Measurements from ENCODE around the gene VARS1.
"Not testable (repeated sequence)": the region's sequence is repeated elsewhere in the genome, so short reads cannot be mapped to it uniquely, and the experiment has no call there.

Gene VARS1

GRCh38 chr6:31795616-31796298, at the start of gene VARS1:
Gene VARS1, minus strand, starts transcription at chr6:31795752. Its CDS starts 535 bp downstream, at chr6:31795217.
- peak; percentile 77 for DNase-seq (ENCODE audit: low read depth)

- no peak for DNase-seq (ENCODE audit: low read depth)
Measured at GRCh38 chr6:31844507-31844906, 49.0 kb upstream of the VARS1 start.

GRCh38 chr6:31842053-31842452, 46.5 kb upstream of the VARS1 start:
- no peak for DNase-seq (ENCODE audit: low read depth)

- DNase-seq (ENCODE audit: low read depth), result not testable (repeated sequence)
Measured at GRCh38 chr6:31839779-31840126, 44.2 kb upstream of the VARS1 start.

- DNase-seq (ENCODE audit: low read depth), result no peak
Measured at GRCh38 chr6:31838968-31839367, 43.4 kb upstream of the VARS1 start.

- DNase-seq (ENCODE audit: low read depth), result not testable (repeated sequence)
Measured at GRCh38 chr6:31838114-31838553, 42.6 kb upstream of the VARS1 start.

GRCh38 chr6:31837369-31838113, 42.0 kb upstream of the VARS1 start:
- no peak for DNase-seq (ENCODE audit: low read depth)

- no peak for DNase-seq (ENCODE audit: low read depth)
Measured at GRCh38 chr6:31836474-31837368, 41.2 kb upstream of the VARS1 start.

GRCh38 chr6:31836047-31836473, 40.5 kb upstream of the VARS1 start:
- DNase-seq (ENCODE audit: low read depth), result no peak

GRCh38 chr6:31834367-31835250, 39.1 kb upstream of the VARS1 start:
- DNase-seq (ENCODE audit: low read depth), result peak; percentile 68

- DNase-seq (ENCODE audit: low read depth), result no peak
Measured at GRCh38 chr6:31831350-31832215, 36.0 kb upstream of the VARS1 start.

GRCh38 chr6:31830886-31831335, 35.4 kb upstream of the VARS1 start:
- no peak for DNase-seq (ENCODE audit: low read depth)

- no peak for DNase-seq (ENCODE audit: low read depth)
Measured at GRCh38 chr6:31829633-31830283, 34.2 kb upstream of the VARS1 start.

- DNase-seq (ENCODE audit: low read depth), result peak; percentile 80
Measured at GRCh38 chr6:31827286-31828079, 31.9 kb upstream of the VARS1 start, which contains the start of gene HSPA1B. Gene HSPA1B, plus strand, starts transcription at chr6:31827738. Its CDS starts 213 bp downstream, at chr6:31827951.

GRCh38 chr6:31826793-31827285, 31.3 kb upstream of the VARS1 start:
- no peak for DNase-seq (ENCODE audit: low read depth)

- no peak for DNase-seq (ENCODE audit: low read depth)
Measured at GRCh38 chr6:31825553-31825952, 30.0 kb upstream of the VARS1 start.

GRCh38 chr6:31823592-31824196, 28.1 kb upstream of the VARS1 start:
- DNase-seq (ENCODE audit: low read depth), result not testable (repeated sequence)

Measured in activated T-helper 9 cell treated with anti-CD3 and anti-CD28 coated beads, Interleukin-2, amount 50 U/mL, for 16 hours (primary cell).